DND-41 (cell line): ENCODE measurements around the gene KIAA1958.

Source experiments
- ATAC-seq: fragments of 200-7000 bp; cut with Tn5 transposase; 3 replicates; pipeline ENCODE4 v1.9.1; 2021; ENCODE audit warnings: low read depth; ENCODE audit not compliant: insufficient read depth
- DNase-seq: peaks from one replicate; pipeline ENCODE4 v3.0.0-alpha.2; 2020
- H2AFZ ChIP-seq: 2 replicates; pipeline ENCODE4 v1.6.0; 2012; ENCODE audit warnings: low read depth, low read length
- H3K27ac ChIP-seq: 2 replicates; pipeline ENCODE4 v1.5.1; 2012; ENCODE audit warnings: low read length, inconsistent platforms
- H3K27me3 ChIP-seq: fragments of 200-600 bp; sonication (generic); 2 replicates; pipeline ENCODE4 v1.6.0; 2012; ENCODE audit warnings: low read length, mild to moderate bottlenecking, inconsistent platforms; ENCODE audit not compliant: insufficient read depth, poor library complexity
- H3K36me3 ChIP-seq: 2 replicates; pipeline ENCODE4 v1.5.1; 2012; ENCODE audit warnings: low read length, inconsistent platforms; ENCODE audit not compliant: insufficient read depth
- H3K4me1 ChIP-seq: 2 replicates; pipeline ENCODE4 v1.5.1; 2012; ENCODE audit warnings: mild to moderate bottlenecking, low read length; ENCODE audit not compliant: insufficient read depth
- H3K4me2 ChIP-seq: 2 replicates; pipeline ENCODE4 v1.6.0; 2012; ENCODE audit warnings: mild to moderate bottlenecking, moderate library complexity, low read length, inconsistent platforms; ENCODE audit not compliant: insufficient read depth
- H3K4me3 ChIP-seq, 2 experiments: fragments of 200-600 bp in 1 of 2; shearing (Covaris generic) in 1 of 2; 2 replicates each; pipeline ENCODE4 v1.5.1; 2012 to 2016; ENCODE audit warnings: inconsistent platforms in 2 of 2, low read length in 2 of 2, mild to moderate bottlenecking in 2 of 2, low read depth in 1 of 2, moderate library complexity in 1 of 2
- H3K79me2 ChIP-seq: 2 replicates; pipeline ENCODE4 v1.6.0; 2012; ENCODE audit warnings: low read length, inconsistent platforms; ENCODE audit not compliant: insufficient read depth
- H3K9ac ChIP-seq: 2 replicates; pipeline ENCODE4 v1.6.0; 2012; ENCODE audit warnings: low read depth, mild to moderate bottlenecking, inconsistent platforms, low read length, moderate library complexity
- H3K9me3 ChIP-seq: 2 replicates; pipeline ENCODE4 v1.5.1; 2012; ENCODE audit warnings: low read length, moderate library complexity, mild to moderate bottlenecking, inconsistent platforms; ENCODE audit not compliant: insufficient read depth, severe bottlenecking
- H4K20me1 ChIP-seq: 2 replicates; pipeline ENCODE4 v1.6.0; 2012; ENCODE audit warnings: low read length; ENCODE audit not compliant: insufficient read depth
- EZH2 ChIP-seq: IDR thresholded peaks from 3 replicates; pipeline ENCODE4 v1.6.1; 2012; ENCODE audit warnings: borderline replicate concordance, low read depth, mild to moderate bottlenecking, moderate library complexity, low read length, inconsistent platforms; ENCODE audit not compliant: severe bottlenecking
- TF ChIP-seq, protein P1 (sequence below): IDR thresholded peaks from 2 replicates; pipeline ENCODE4 v1.5.1; 2012; ENCODE audit warnings: borderline replicate concordance, low read length, moderate library complexity, mild to moderate bottlenecking; ENCODE audit not compliant: poor library complexity, severe bottlenecking; ENCODE audit errors: extremely low read depth

KIAA1958 gene

DNA sequence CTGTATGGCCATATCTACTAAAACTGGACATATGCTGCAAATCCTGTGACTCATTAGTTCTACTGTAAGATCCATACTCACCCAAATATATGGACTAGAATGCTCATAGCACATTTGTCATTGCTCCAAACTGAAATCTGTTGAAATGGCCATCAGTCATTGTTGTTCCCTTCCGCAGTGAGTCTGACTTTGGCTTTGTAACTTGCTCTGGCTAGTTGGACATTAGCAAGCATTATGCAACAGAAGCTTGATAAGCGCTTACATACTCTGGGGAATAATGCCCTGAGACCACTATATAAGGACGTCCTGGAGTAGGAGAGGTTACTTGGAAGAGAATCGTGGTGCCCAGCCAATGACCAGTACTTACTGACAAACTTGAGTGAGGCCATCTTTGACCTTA, 9.0 kb downstream of the KIAA1958 start:
- ATAC-seq: no peak
- peaks cover 35% of the 10 kb centered on the region for H3K36me3 ChIP-seq

DNA sequence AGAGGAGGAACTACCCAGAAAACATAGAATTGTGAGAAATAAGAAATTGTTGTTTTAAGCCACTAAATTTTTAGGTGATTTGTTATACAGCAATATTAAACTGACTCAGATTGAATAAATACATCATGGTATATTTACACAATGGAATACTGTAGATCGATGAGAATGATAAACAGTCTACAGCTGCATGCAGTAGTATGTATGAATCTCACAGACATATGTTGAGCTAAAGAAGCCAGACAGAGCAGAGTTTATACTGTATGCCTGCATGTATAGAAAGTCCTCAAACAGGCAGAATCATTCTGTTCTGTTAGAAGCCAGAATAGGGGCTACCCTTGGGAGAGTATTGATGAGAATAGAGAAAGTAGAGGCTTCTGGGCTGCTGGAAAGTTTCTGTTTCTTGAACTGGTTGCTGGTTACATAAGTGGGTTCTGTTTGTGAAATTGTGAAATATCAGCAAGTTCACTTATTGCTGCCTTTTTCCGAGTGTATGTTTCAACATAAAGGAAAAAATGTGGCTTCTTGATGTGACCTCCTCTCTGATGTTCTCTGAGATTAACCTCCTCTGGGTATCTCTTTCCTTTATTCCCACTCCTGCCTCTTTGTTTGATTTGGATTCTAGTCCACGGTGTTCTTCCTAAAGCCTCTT, 9.6 kb downstream of the KIAA1958 start:
- Histone ChIP-seq H3K4me2 (no peak overlapping the region), H3K79me2 (peaks cover 96% of the 10 kb centered on the region), H2AFZ (no peak overlapping the region), H3K9me3 (peaks cover 14% of the 10 kb centered on the region), H3K27ac (no peak overlapping the region), H4K20me1 (peaks cover 4% of the 10 kb centered on the region), H3K9ac (no peak overlapping the region), H3K4me3 (no peak overlapping the region), H3K27me3 (no peaks in the 10 kb centered on the region), H3K4me1 (no peaks in the 10 kb centered on the region), H3K36me3 (peaks cover 31% of the 10 kb centered on the region)
- no peak for DNase-seq
- TF ChIP-seq EZH2: no peak
- TF ChIP-seq, protein P1, sequence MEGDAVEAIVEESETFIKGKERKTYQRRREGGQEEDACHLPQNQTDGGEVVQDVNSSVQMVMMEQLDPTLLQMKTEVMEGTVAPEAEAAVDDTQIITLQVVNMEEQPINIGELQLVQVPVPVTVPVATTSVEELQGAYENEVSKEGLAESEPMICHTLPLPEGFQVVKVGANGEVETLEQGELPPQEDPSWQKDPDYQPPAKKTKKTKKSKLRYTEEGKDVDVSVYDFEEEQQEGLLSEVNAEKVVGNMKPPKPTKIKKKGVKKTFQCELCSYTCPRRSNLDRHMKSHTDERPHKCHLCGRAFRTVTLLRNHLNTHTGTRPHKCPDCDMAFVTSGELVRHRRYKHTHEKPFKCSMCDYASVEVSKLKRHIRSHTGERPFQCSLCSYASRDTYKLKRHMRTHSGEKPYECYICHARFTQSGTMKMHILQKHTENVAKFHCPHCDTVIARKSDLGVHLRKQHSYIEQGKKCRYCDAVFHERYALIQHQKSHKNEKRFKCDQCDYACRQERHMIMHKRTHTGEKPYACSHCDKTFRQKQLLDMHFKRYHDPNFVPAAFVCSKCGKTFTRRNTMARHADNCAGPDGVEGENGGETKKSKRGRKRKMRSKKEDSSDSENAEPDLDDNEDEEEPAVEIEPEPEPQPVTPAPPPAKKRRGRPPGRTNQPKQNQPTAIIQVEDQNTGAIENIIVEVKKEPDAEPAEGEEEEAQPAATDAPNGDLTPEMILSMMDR: no peak
- ATAC-seq: no peak

More for the DNA sequence above, 9.0 kb downstream of the KIAA1958 start:
- H3K9ac ChIP-seq: no peak overlapping the region
- DNase-seq: no peak
- no peak for TF ChIP-seq EZH2
- TF ChIP-seq, protein P1: no peak
- no peak overlapping the region for H3K4me3 ChIP-seq
- H4K20me1 ChIP-seq: peaks cover 4% of the 10 kb centered on the region
- no peak overlapping the region for H2AFZ ChIP-seq
- H3K9me3 ChIP-seq: peaks cover 14% of the 10 kb centered on the region
- H3K27ac ChIP-seq: no peak overlapping the region
- H3K4me2 ChIP-seq: no peak overlapping the region
- peaks cover 96% of the 10 kb centered on the region for H3K79me2 ChIP-seq
- no peaks in the 10 kb centered on the region for H3K27me3 ChIP-seq
- H3K4me1 ChIP-seq: no peaks in the 10 kb centered on the region

DNA sequence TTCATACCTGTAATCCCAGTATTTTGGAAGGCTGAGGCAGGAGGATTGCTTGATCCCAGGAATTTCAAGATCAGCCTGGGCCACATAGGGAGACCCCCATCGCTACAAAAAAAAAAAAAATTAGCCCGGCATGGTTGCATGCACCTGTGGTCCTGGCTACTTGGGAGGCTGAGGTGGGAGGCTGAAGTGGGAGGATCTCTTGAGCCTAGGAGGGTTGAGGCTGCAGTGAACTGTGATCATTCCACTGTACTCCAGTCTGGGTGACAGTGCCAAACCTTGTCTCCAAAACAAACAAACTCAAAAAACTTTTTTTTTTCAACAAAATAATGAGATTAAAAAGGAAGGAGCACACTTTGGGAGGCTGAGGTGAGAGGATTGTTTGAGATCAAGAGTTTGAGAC, 14.2 kb downstream of the KIAA1958 start:
- Histone ChIP-seq H3K9me3 (no peaks in the 10 kb centered on the region), H2AFZ (no peak overlapping the region), H3K36me3 (no peaks in the 10 kb centered on the region), H3K4me1 (no peaks in the 10 kb centered on the region), H3K27ac (no peak overlapping the region), H4K20me1 (peaks cover 14% of the 10 kb centered on the region; the same call in 1 of the 2 replicates), H3K79me2 (peaks cover 95% of the 10 kb centered on the region), H3K27me3 (no peaks in the 10 kb centered on the region), H3K4me3 (no peak overlapping the region), H3K4me2 (no peak overlapping the region), H3K9ac (no peak overlapping the region)
- no peak for DNase-seq
- TF ChIP-seq, protein P1: no peak
- no peak for TF ChIP-seq EZH2
- no peak for ATAC-seq
